GM12864 (cell line): ENCODE results near the gene UMOD.

ENCODE experiments used
- DNase-seq: peaks from one replicate; pipeline ENCODE4 v3.0.0-alpha.2; 2011; ENCODE audit warnings: low read depth
- H3K4me3 ChIP-seq: 2 replicates; pipeline ENCODE4 v1.5.1; 2011; ENCODE audit warnings: mild to moderate bottlenecking, low read depth, low read length, control low read depth
- CTCF ChIP-seq: IDR thresholded peaks from 2 replicates; pipeline ENCODE4 v1.5.1; 2011; ENCODE audit warnings: low read depth, mild to moderate bottlenecking, moderate library complexity, low read length, control low read depth, inconsistent platforms; ENCODE audit errors: missing control alignments

The UMOD gene

GRCh38 chr16:20385844-20386832 lies 33.6 kb upstream of the UMOD start:
- peak; percentile 82 for TF ChIP-seq CTCF

GRCh38 chr16:20383106-20384029 lies 30.9 kb upstream of the UMOD start:
- TF ChIP-seq CTCF, result peak; percentile 87
- DNase-seq, result peak; percentile 19

More at GRCh38 chr16:20385844-20386832, 33.6 kb upstream of the UMOD start:
- H3K4me3 ChIP-seq, result no peak overlapping the region
- DNase-seq, result no peak

GRCh38 chr16:20382202-20382948 lies 29.9 kb upstream of the UMOD start:
- no peak for DNase-seq
- no peak for TF ChIP-seq CTCF
- H3K4me3 ChIP-seq, result no peak overlapping the region

More at GRCh38 chr16:20383106-20384029, 30.9 kb upstream of the UMOD start:
- no peak overlapping the region for H3K4me3 ChIP-seq

GRCh38 chr16:20380782-20381181 lies 28.3 kb upstream of the UMOD start:
- DNase-seq, result no peak
- TF ChIP-seq CTCF, result no peak
- H3K4me3 ChIP-seq, result no peak overlapping the region

GRCh38 chr16:20377181-20377580 lies 24.7 kb upstream of the UMOD start:
- no peak overlapping the region for H3K4me3 ChIP-seq
- no peak for DNase-seq
- TF ChIP-seq CTCF, result no peak

- DNase-seq, result no peak
- no peak overlapping the region for H3K4me3 ChIP-seq
- TF ChIP-seq CTCF, result no peak
Observed at GRCh38 chr16:20372701-20373100, 20.2 kb upstream of the UMOD start.
